MM.1S (cell line): ENCODE measurements around the gene RTN4RL1.

Experiments used
- DNase-seq: peaks from one replicate; pipeline ENCODE4 v3.0.0-alpha.2; 2015
- H2AFZ ChIP-seq: fragments of 300-600 bp; sonication (generic); 2 replicates; pipeline ENCODE4 v1.6.0; 2016; ENCODE audit warnings: antibody characterized with exemption, low read length
- H3F3A ChIP-seq: fragments of 300-600 bp; sonication (generic); 2 replicates; pipeline ENCODE4 v1.6.1; 2016; ENCODE audit warnings: mild to moderate bottlenecking, antibody characterized with exemption, low read length, moderate library complexity, mixed read lengths; ENCODE audit not compliant: insufficient read depth
- H3K27ac ChIP-seq: fragments of 300-600 bp; sonication (generic); 2 replicates; pipeline ENCODE4 v1.5.1; 2016; ENCODE audit warnings: mild to moderate bottlenecking, low read length
- H3K27me3 ChIP-seq: fragments of 300-600 bp; sonication (generic); replicated peaks from 2 replicates; pipeline ENCODE4 v1.6.0; 2016; ENCODE audit warnings: low read length; ENCODE audit not compliant: insufficient read depth
- H3K36me3 ChIP-seq: fragments of 300-600 bp; sonication (generic); replicated peaks from 2 replicates; pipeline ENCODE4 v1.6.1; 2016; ENCODE audit warnings: mild to moderate bottlenecking, low read length, mixed read lengths; ENCODE audit not compliant: insufficient read depth
- H3K4me1 ChIP-seq: fragments of 300-600 bp; sonication (generic); 2 replicates; pipeline ENCODE4 v1.6.1; 2016; ENCODE audit warnings: low read length, mixed read lengths
- H3K4me2 ChIP-seq: fragments of 300-600 bp; sonication (generic); 2 replicates; pipeline ENCODE4 v1.6.0; 2016; ENCODE audit warnings: low read depth, low read length
- H3K4me3 ChIP-seq: fragments of 300-600 bp; sonication (generic); 2 replicates; pipeline ENCODE4 v1.5.1; 2016; ENCODE audit warnings: low read length, mixed read lengths
- H3K79me2 ChIP-seq: fragments of 300-600 bp; sonication (generic); 2 replicates; pipeline ENCODE4 v1.6.1; 2016; ENCODE audit warnings: mixed run types, low read length, mixed read lengths
- H3K9ac ChIP-seq: fragments of 300-600 bp; sonication (generic); 2 replicates; pipeline ENCODE4 v1.6.1; 2016; ENCODE audit warnings: low read length, mixed read lengths
- H3K9me2 ChIP-seq: fragments of 300-600 bp; sonication (generic); replicated peaks from 2 replicates; pipeline ENCODE4 v1.6.1; 2016; ENCODE audit warnings: mild to moderate bottlenecking, low read length, mixed read lengths; ENCODE audit not compliant: insufficient read depth
- H3K9me3 ChIP-seq: fragments of 300-600 bp; sonication (generic); replicated peaks from 2 replicates; pipeline ENCODE4 v1.6.1; 2016; ENCODE audit warnings: mild to moderate bottlenecking, low read length, mixed read lengths; ENCODE audit not compliant: insufficient read depth
- H4K20me1 ChIP-seq: fragments of 300-600 bp; sonication (generic); 2 replicates; pipeline ENCODE4 v1.6.1; 2016; ENCODE audit warnings: mild to moderate bottlenecking, low read length, moderate library complexity, mixed read lengths; ENCODE audit not compliant: insufficient read depth
- CTCF ChIP-seq: fragments of 300-600 bp; sonication (generic); IDR thresholded peaks from 2 replicates; pipeline ENCODE4 v1.5.1; 2016; ENCODE audit warnings: antibody characterized with exemption, low read length, mixed read lengths
- EZH2 ChIP-seq: fragments of 300-600 bp; sonication (generic); optimal IDR thresholded peaks from 2 replicates; pipeline ENCODE3; 2017; ENCODE audit warnings: low read depth, mild to moderate bottlenecking, antibody characterized with exemption, low read length, mixed read lengths
- EZH2phosphoT487 ChIP-seq: fragments of 300-600 bp; sonication (generic); IDR thresholded peaks from 2 replicates; pipeline ENCODE4 v1.6.1; 2018; ENCODE audit warnings: antibody characterized with exemption, low read length

RTN4RL1 gene

GRCh38 chr17:2057175-2057759 lies 32.1 kb upstream of the RTN4RL1 start:
- peaks cover 8% of the 10 kb centered on the region for H3K4me1 ChIP-seq

GRCh38 chr17:2056206-2057174 lies 31.4 kb upstream of the RTN4RL1 start:
- TF ChIP-seq CTCF (no peak), EZH2phosphoT487 (no peak), EZH2 (no peak)
- no peak for DNase-seq
- Histone ChIP-seq H3K27ac (no peak overlapping the region), H3K4me1 (peaks cover 8% of the 10 kb centered on the region), H4K20me1 (no peaks in the 10 kb centered on the region), H3K9ac (no peak overlapping the region), H3K27me3 (peaks cover 24% of the 10 kb centered on the region), H3F3A (peaks cover 16% of the 10 kb centered on the region; the same call in 1 of the 2 replicates), H3K9me2 (no peaks in the 10 kb centered on the region), H3K4me3 (no peak overlapping the region), H3K9me3 (no peaks in the 10 kb centered on the region), H3K79me2 (no peaks in the 10 kb centered on the region), H3K4me2 (no peak overlapping the region), H3K36me3 (no peaks in the 10 kb centered on the region), H2AFZ (no peak overlapping the region)

More at GRCh38 chr17:2057175-2057759, 32.1 kb upstream of the RTN4RL1 start:
- Histone ChIP-seq H3K9ac (no peak overlapping the region), H3F3A (peaks cover 12% of the 10 kb centered on the region; the same call in 1 of the 2 replicates), H3K27me3 (peaks cover 17% of the 10 kb centered on the region), H3K4me3 (no peak overlapping the region), H2AFZ (no peak overlapping the region), H3K4me2 (no peak overlapping the region), H4K20me1 (no peaks in the 10 kb centered on the region), H3K79me2 (no peaks in the 10 kb centered on the region), H3K9me2 (no peaks in the 10 kb centered on the region), H3K27ac (no peak overlapping the region), H3K36me3 (no peaks in the 10 kb centered on the region), H3K9me3 (no peaks in the 10 kb centered on the region)
- DNase-seq: no peak
- TF ChIP-seq EZH2 (no peak), EZH2phosphoT487 (no peak), CTCF (no peak)

- Histone ChIP-seq H3K27ac (no peak overlapping the region), H3K9me3 (no peaks in the 10 kb centered on the region), H3K4me2 (peak overlapping the region; percentile 99), H3K4me3 (peak overlapping the region; percentile 70), H3K9me2 (no peaks in the 10 kb centered on the region), H3K36me3 (no peaks in the 10 kb centered on the region), H3K27me3 (peaks cover 33% of the 10 kb centered on the region), H3F3A (peaks cover 18% of the 10 kb centered on the region; the same call in 1 of the 2 replicates), H3K4me1 (peaks cover 8% of the 10 kb centered on the region), H2AFZ (peak overlapping the region; percentile 43), H4K20me1 (no peaks in the 10 kb centered on the region), H3K9ac (0 out of 2 replicates have a peak overlapping the region, but pooled peaks have one; percentile 10), H3K79me2 (no peaks in the 10 kb centered on the region)
- no peak for DNase-seq
- TF ChIP-seq EZH2phosphoT487 (no peak), EZH2 (no peak), CTCF (no peak)
Measured at GRCh38 chr17:2055292-2056205, 30.4 kb upstream of the RTN4RL1 start.
